SK-N-SH (cell line): ENCODE measurements around the gene CTPS1. TPM values are rescaled to one million over a fixed set of nuclear protein-coding genes. Genes with fewer than 3 reads are reported as not detected.

ENCODE experiments used
- CTCF ChIA-PET: fragments of 300-600, 350-600 bp; formaldehyde crosslinking; extraction: SDS; loops from one replicate; lab custom pipeline; 2021; lab: Yijun Ruan, JAX
- POLR2A ChIA-PET: fragments of 350-600 bp; sonication (Branson Sonifier 250); formaldehyde crosslinking; extraction: SDS; loops from one replicate; lab custom pipeline; 2020; ENCODE audit warnings: antibody characterized with exemption, inconsistent platforms; lab: Yijun Ruan, JAX
- DNase-seq: peaks from one replicate; pipeline ENCODE4 v3.0.0; 2012
- H2AFZ ChIP-seq: fragments of 200-600 bp; sonication (generic); 2 replicates; pipeline ENCODE4 v1.8.1; 2016; ENCODE audit warnings: antibody characterized with exemption, mild to moderate bottlenecking, low read depth
- H3F3A ChIP-seq: fragments of 200-600 bp; sonication (generic); replicated peaks from 2 replicates; pipeline ENCODE3; 2016; ENCODE audit warnings: antibody characterized with exemption, mild to moderate bottlenecking; ENCODE audit not compliant: insufficient read depth
- H3K27ac ChIP-seq, 2 experiments: fragments of 200-500 bp in 1 of 2; fragments of 200-600 bp in 1 of 2; sonication (Bioruptor generic) in 1 of 2; sonication (generic), shearing (Covaris generic) in 1 of 2; 2 replicates each; pipeline versions ENCODE4 v1.5.1 to v1.6.1; 2014 to 2016; ENCODE audit warnings: low read depth in 2 of 2, inconsistent platforms in 1 of 2, low read length in 1 of 2, mild to moderate bottlenecking in 1 of 2, mixed read lengths in 1 of 2
- H3K27me3 ChIP-seq: fragments of 200-600 bp; sonication (generic), shearing (Covaris generic); 2 replicates; pipeline ENCODE4 v1.6.1; 2016; ENCODE audit warnings: mixed run types; ENCODE audit not compliant: insufficient read depth
- H3K36me3 ChIP-seq, 2 experiments: fragments of 200-500 bp in 1 of 2; fragments of 200-600 bp in 1 of 2; sonication (Bioruptor generic) in 1 of 2; sonication (generic) in 1 of 2; replicated peaks in 1 of 2; 2 replicates each; pipeline versions ENCODE3 to v1.5.1; 2014 to 2016; ENCODE audit warnings: low read length in 1 of 2, mild to moderate bottlenecking in 1 of 2; ENCODE audit not compliant: insufficient read depth in 2 of 2, control insufficient read depth in 1 of 2
- H3K4me1 ChIP-seq, 2 experiments: fragments of 200-500 bp in 1 of 2; fragments of 200-600 bp in 1 of 2; sonication (Bioruptor generic) in 1 of 2; sonication (generic), shearing (Covaris generic) in 1 of 2; 2 replicates each; pipeline versions ENCODE4 v1.5.1 to v1.6.1; 2014 to 2016; ENCODE audit warnings: low read depth in 1 of 2, low read length in 1 of 2, mixed run types in 1 of 2; ENCODE audit not compliant: insufficient read depth in 2 of 2, control insufficient read depth in 1 of 2
- H3K4me2 ChIP-seq: fragments of 200-600 bp; sonication (generic), shearing (Covaris generic); 2 replicates; pipeline ENCODE4 v1.6.1; 2017; ENCODE audit warnings: mixed run types
- H3K4me3 ChIP-seq, 2 experiments: fragments of 200-500 bp in 1 of 2; fragments of 200-600 bp in 1 of 2; sonication (Bioruptor generic) in 1 of 2; sonication (generic), shearing (Covaris generic) in 1 of 2; 2 replicates each; pipeline versions ENCODE4 v1.5.1 to v1.8.1; 2014 to 2016; ENCODE audit warnings: low read depth in 2 of 2, inconsistent platforms in 1 of 2, low read length in 1 of 2, mild to moderate bottlenecking in 1 of 2, mixed read lengths in 1 of 2, moderate library complexity in 1 of 2
- H3K79me2 ChIP-seq: fragments of 200-600 bp; sonication (generic); 2 replicates; pipeline ENCODE4 v1.8.1; 2017; ENCODE audit warnings: mild to moderate bottlenecking; ENCODE audit not compliant: insufficient read depth
- H3K9ac ChIP-seq: fragments of 200-600 bp; sonication (generic); 2 replicates; pipeline ENCODE4 v1.6.1; 2017; ENCODE audit warnings: mixed run types
- H3K9me2 ChIP-seq: fragments of 200-600 bp; sonication (generic); 2 replicates; pipeline ENCODE4 v1.6.1; 2017; ENCODE audit warnings: mixed run types
- H3K9me3 ChIP-seq: fragments of 200-600 bp; sonication (generic); 2 replicates; pipeline ENCODE4 v1.6.1; 2017; ENCODE audit warnings: mixed run types, mild to moderate bottlenecking, moderate library complexity
- H4K20me1 ChIP-seq: fragments of 200-600 bp; sonication (generic); 2 replicates; pipeline ENCODE4 v1.6.1; 2017; ENCODE audit warnings: mild to moderate bottlenecking, mixed run types; ENCODE audit not compliant: insufficient read depth
- CHD2 ChIP-seq: fragments of 150-350 bp; IDR thresholded peaks from 2 replicates; pipeline ENCODE4 v1.6.1; 2018; ENCODE audit warnings: low read length; ENCODE audit not compliant: partially characterized antibody
- EZH2phosphoT487 ChIP-seq: fragments of 200-600 bp; sonication (generic); IDR thresholded peaks from 2 replicates; pipeline ENCODE4 v1.6.1; 2017; ENCODE audit warnings: low read depth, mixed run types, mild to moderate bottlenecking, antibody characterized with exemption, moderate library complexity, borderline replicate concordance
- FOXJ3 ChIP-seq: sonication (generic); formaldehyde crosslinking; IDR thresholded peaks from 2 replicates; pipeline ENCODE4 v1.5.1; 2020; ENCODE audit warnings: mild to moderate bottlenecking, missing genetic modification reagents
- FOXM1 ChIP-seq: IDR thresholded peaks from 2 replicates; pipeline ENCODE4 v1.4.0; 2012; ENCODE audit warnings: low read depth, mild to moderate bottlenecking
- GABPA ChIP-seq: IDR thresholded peaks from 2 replicates; pipeline ENCODE4 v1.4.0; 2012; ENCODE audit warnings: low read depth, mild to moderate bottlenecking
- GATA2 ChIP-seq: sonication (generic); formaldehyde crosslinking; IDR thresholded peaks from 2 replicates; pipeline ENCODE4 v1.5.0; 2020; ENCODE audit warnings: mild to moderate bottlenecking, missing genetic modification reagents
- JUND ChIP-seq: IDR thresholded peaks from 2 replicates; pipeline ENCODE4 v1.4.0; 2012
- MXI1 ChIP-seq: IDR thresholded peaks from 2 replicates; pipeline ENCODE4 v1.6.1; 2012; ENCODE audit warnings: mild to moderate bottlenecking, low read depth, low read length, improper control_type of control experiment
- NRF1 ChIP-seq: IDR thresholded peaks from 2 replicates; pipeline ENCODE4 v1.6.1; 2012; ENCODE audit warnings: low read depth, mild to moderate bottlenecking, low read length
- RAD21 ChIP-seq: IDR thresholded peaks from 2 replicates; pipeline ENCODE4 v1.6.1; 2012; ENCODE audit warnings: mild to moderate bottlenecking, low read length
- RCOR1 ChIP-seq: fragments of 150-350 bp; IDR thresholded peaks from 2 replicates; pipeline ENCODE4 v1.6.1; 2017; ENCODE audit warnings: antibody characterized with exemption, low read length
- RXRA ChIP-seq: IDR thresholded peaks from 2 replicates; pipeline ENCODE4 v1.4.0; 2012; ENCODE audit warnings: low read depth, mild to moderate bottlenecking, borderline replicate concordance
- SIN3A ChIP-seq: IDR thresholded peaks from 2 replicates; pipeline ENCODE4 v1.6.1; 2012; ENCODE audit warnings: low read depth, mild to moderate bottlenecking, low read length, moderate library complexity, borderline replicate concordance
- SMC3 ChIP-seq: IDR thresholded peaks from 2 replicates; pipeline ENCODE4 v1.6.1; 2012; ENCODE audit warnings: low read depth, low read length, improper control_type of control experiment
- TAF1 ChIP-seq: IDR thresholded peaks from 2 replicates; pipeline ENCODE4 v1.6.1; 2012; ENCODE audit warnings: low read depth, mild to moderate bottlenecking, low read length, moderate library complexity, borderline replicate concordance
- TEAD4 ChIP-seq: IDR thresholded peaks from 2 replicates; pipeline ENCODE4 v1.4.0; 2012; ENCODE audit warnings: mild to moderate bottlenecking, borderline replicate concordance; ENCODE audit not compliant: insufficient read depth
- YY1 ChIP-seq: IDR thresholded peaks from 2 replicates; pipeline ENCODE4 v1.4.0; 2012; ENCODE audit warnings: low read depth, mild to moderate bottlenecking
- WGBS: methylation state at CpG from one replicate; pipeline ENCODE4 v1.1.6; 2017; ENCODE audit warnings: low lambda C conversion rate; 5-methylcytosine and 5-hydroxymethylcytosine counted together
- polyA plus RNA-seq, 3 experiments: library from polyadenylated mRNA; depleted of rRNA; stranded (reverse); fragments of >200 nt; gene quantifications; 2 replicates each; pipeline ENCODE4 v1.2.3, GENCODE V29; 2012
- TF ChIP-seq, protein P1 (sequence below): IDR thresholded peaks from 2 replicates; pipeline ENCODE4 v1.4.0; 2012; ENCODE audit warnings: low read depth
- TF ChIP-seq, protein P2 (sequence below): IDR thresholded peaks from 2 replicates; pipeline ENCODE4; 2012
- TF ChIP-seq, protein P3 (sequence below): fragments of 150-350 bp; IDR thresholded peaks from 2 replicates; pipeline ENCODE4 v1.6.1; 2016; ENCODE audit warnings: mild to moderate bottlenecking, low read depth, low read length
- TF ChIP-seq, protein P4 (sequence below): fragments of 200-600 bp; sonication (generic); IDR thresholded peaks from 2 replicates; pipeline ENCODE4 v1.6.1; 2017; ENCODE audit warnings: antibody characterized with exemption, mild to moderate bottlenecking, moderate library complexity
- TF ChIP-seq, protein P5 (sequence below): IDR thresholded peaks from 2 replicates; pipeline ENCODE4 v1.6.1; 2012; ENCODE audit warnings: mild to moderate bottlenecking, low read depth, low read length, moderate library complexity

The CTPS1 gene, protein sequence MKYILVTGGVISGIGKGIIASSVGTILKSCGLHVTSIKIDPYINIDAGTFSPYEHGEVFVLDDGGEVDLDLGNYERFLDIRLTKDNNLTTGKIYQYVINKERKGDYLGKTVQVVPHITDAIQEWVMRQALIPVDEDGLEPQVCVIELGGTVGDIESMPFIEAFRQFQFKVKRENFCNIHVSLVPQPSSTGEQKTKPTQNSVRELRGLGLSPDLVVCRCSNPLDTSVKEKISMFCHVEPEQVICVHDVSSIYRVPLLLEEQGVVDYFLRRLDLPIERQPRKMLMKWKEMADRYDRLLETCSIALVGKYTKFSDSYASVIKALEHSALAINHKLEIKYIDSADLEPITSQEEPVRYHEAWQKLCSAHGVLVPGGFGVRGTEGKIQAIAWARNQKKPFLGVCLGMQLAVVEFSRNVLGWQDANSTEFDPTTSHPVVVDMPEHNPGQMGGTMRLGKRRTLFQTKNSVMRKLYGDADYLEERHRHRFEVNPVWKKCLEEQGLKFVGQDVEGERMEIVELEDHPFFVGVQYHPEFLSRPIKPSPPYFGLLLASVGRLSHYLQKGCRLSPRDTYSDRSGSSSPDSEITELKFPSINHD
- polyA plus RNA-seq (2012; rRNA removed): 34.4 and 34.5 TPM in 2 replicates
- polyA plus RNA-seq (2012; cell fraction: cytosol; rRNA removed): 39.7 and 42.6 TPM in 2 replicates
- polyA plus RNA-seq (2012; cell fraction: nucleus; rRNA removed): 50.4 and 68.0 TPM in 2 replicates

DNA sequence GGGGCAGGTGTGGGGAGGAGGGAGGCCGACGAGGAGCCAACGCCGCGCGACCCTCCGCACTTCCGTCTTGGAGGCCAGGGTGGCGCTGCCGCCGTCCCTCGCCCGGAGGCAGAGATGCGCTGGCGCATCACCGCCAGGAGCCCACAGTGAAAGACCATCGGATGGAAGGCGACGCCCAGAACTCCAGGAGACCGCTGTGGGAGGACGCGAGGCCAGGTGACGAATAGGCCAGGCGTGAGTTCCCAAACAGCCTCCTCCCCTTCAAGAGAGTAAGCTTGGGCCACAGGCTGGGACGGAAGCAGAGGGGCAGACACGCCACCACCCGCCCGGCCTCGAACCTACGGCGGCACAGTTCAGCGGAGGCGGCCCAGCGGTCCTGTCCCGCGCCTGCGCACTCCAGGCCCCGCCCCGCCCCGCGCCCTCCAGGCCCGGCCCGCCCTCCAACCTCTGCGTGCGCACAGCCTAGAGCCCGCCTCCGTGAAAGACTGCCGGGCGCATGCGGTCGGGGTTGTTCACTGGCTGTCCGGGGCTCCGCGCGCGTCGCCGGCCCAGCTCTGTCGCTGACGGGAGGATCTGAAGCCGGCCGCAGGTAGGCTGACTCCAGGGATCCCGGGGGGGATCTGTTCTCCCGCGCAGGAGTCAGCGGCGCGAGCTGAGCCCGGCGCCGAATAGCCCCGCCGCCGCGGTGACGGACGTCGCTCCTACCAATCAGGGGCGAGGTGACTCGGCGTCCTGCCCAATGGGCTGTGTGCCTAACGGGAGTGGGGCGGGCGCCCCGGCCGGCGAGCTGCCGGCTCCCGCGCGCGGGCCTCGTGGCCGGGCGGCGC, at the start of gene CTPS1:
Gene CTPS1 (plus strand): TSS at position 456 of the 827 bp plus-strand sequence. CDS start 3,595 bp downstream, outside the sequence.
- H3K9me3 ChIP-seq: no peaks in the 10 kb centered on the region
- 2% methylated on average over 40 of the region's 96 CpGs for WGBS
- H4K20me1 ChIP-seq: peaks cover 34% of the 10 kb centered on the region
- H3K9me2 ChIP-seq: no peaks in the 10 kb centered on the region
- peak; percentile 99 for DNase-seq
- H3K4me2 ChIP-seq: peak within 1 kb of the TSS; percentile 94
- H3K79me2 ChIP-seq: peaks cover 45% of the 10 kb centered on the region
- ChIA-PET POLR2A (interaction anchor here (0.9 to 2.3 kb wide), 6 partner anchors 15 to 288 kb away, joined by 3 to 14 read pairs (median 3); partner anchors contain the start of genes CITED4 and NFYC), CTCF (interaction anchor here (1.2 to 3.4 kb wide), 3 partner anchors 25 to 31 kb away, joined by 3 to 16 read pairs (median 4); no protein-coding TSS in a partner anchor)
- peaks cover 9 to 10% of the 10 kb centered on the region in 2 experiments for H3K36me3 ChIP-seq
- H3K27me3 ChIP-seq: no peaks in the 10 kb centered on the region
- H3K4me1 ChIP-seq: peaks cover 23 to 33% of the 10 kb centered on the region in 2 experiments
- H3K27ac ChIP-seq: peak within 1 kb of the TSS; percentile 87 to 94
- peak within 1 kb of the TSS; percentile 73 to 74 for H3K4me3 ChIP-seq
- peak within 1 kb of the TSS; percentile 87 for H3K9ac ChIP-seq
- peak within 1 kb of the TSS; percentile 85 for H2AFZ ChIP-seq
- peaks cover 45% of the 10 kb centered on the region for H3F3A ChIP-seq
- no peak for TF ChIP-seq RXRA
- TF ChIP-seq SMC3: no peak
- no peak for TF ChIP-seq GABPA
- TF ChIP-seq CHD2: peak; percentile 65
- TF ChIP-seq EZH2phosphoT487: no peak
- TF ChIP-seq, protein P1, sequence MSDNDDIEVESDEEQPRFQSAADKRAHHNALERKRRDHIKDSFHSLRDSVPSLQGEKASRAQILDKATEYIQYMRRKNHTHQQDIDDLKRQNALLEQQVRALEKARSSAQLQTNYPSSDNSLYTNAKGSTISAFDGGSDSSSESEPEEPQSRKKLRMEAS: peak; percentile 71
- peak; percentile 59; the same call in 1 of the 2 replicates for TF ChIP-seq TAF1
- TF ChIP-seq, protein P2, sequence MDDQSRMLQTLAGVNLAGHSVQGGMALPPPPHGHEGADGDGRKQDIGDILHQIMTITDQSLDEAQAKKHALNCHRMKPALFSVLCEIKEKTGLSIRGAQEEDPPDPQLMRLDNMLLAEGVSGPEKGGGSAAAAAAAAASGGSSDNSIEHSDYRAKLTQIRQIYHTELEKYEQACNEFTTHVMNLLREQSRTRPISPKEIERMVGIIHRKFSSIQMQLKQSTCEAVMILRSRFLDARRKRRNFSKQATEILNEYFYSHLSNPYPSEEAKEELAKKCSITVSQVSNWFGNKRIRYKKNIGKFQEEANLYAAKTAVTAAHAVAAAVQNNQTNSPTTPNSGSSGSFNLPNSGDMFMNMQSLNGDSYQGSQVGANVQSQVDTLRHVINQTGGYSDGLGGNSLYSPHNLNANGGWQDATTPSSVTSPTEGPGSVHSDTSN: peak; percentile 99
- no peak for TF ChIP-seq FOXM1
- TF ChIP-seq GATA2 (CRISPR knock-in tag): no peak
- TF ChIP-seq, protein P3, sequence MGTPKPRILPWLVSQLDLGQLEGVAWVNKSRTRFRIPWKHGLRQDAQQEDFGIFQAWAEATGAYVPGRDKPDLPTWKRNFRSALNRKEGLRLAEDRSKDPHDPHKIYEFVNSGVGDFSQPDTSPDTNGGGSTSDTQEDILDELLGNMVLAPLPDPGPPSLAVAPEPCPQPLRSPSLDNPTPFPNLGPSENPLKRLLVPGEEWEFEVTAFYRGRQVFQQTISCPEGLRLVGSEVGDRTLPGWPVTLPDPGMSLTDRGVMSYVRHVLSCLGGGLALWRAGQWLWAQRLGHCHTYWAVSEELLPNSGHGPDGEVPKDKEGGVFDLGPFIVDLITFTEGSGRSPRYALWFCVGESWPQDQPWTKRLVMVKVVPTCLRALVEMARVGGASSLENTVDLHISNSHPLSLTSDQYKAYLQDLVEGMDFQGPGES: peak; percentile 59
- TF ChIP-seq RCOR1: no peak
- TF ChIP-seq NRF1: peak; percentile 75
- TF ChIP-seq, protein P4, sequence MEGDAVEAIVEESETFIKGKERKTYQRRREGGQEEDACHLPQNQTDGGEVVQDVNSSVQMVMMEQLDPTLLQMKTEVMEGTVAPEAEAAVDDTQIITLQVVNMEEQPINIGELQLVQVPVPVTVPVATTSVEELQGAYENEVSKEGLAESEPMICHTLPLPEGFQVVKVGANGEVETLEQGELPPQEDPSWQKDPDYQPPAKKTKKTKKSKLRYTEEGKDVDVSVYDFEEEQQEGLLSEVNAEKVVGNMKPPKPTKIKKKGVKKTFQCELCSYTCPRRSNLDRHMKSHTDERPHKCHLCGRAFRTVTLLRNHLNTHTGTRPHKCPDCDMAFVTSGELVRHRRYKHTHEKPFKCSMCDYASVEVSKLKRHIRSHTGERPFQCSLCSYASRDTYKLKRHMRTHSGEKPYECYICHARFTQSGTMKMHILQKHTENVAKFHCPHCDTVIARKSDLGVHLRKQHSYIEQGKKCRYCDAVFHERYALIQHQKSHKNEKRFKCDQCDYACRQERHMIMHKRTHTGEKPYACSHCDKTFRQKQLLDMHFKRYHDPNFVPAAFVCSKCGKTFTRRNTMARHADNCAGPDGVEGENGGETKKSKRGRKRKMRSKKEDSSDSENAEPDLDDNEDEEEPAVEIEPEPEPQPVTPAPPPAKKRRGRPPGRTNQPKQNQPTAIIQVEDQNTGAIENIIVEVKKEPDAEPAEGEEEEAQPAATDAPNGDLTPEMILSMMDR: peak; percentile 44
- no peak for TF ChIP-seq YY1
- peak; percentile 80 for TF ChIP-seq MXI1
- TF ChIP-seq RAD21: no peak
- peak; percentile 43; the same call in 1 of the 2 replicates for TF ChIP-seq FOXJ3 (CRISPR knock-in tag)
- TF ChIP-seq SIN3A: no peak
- TF ChIP-seq, protein P5, sequence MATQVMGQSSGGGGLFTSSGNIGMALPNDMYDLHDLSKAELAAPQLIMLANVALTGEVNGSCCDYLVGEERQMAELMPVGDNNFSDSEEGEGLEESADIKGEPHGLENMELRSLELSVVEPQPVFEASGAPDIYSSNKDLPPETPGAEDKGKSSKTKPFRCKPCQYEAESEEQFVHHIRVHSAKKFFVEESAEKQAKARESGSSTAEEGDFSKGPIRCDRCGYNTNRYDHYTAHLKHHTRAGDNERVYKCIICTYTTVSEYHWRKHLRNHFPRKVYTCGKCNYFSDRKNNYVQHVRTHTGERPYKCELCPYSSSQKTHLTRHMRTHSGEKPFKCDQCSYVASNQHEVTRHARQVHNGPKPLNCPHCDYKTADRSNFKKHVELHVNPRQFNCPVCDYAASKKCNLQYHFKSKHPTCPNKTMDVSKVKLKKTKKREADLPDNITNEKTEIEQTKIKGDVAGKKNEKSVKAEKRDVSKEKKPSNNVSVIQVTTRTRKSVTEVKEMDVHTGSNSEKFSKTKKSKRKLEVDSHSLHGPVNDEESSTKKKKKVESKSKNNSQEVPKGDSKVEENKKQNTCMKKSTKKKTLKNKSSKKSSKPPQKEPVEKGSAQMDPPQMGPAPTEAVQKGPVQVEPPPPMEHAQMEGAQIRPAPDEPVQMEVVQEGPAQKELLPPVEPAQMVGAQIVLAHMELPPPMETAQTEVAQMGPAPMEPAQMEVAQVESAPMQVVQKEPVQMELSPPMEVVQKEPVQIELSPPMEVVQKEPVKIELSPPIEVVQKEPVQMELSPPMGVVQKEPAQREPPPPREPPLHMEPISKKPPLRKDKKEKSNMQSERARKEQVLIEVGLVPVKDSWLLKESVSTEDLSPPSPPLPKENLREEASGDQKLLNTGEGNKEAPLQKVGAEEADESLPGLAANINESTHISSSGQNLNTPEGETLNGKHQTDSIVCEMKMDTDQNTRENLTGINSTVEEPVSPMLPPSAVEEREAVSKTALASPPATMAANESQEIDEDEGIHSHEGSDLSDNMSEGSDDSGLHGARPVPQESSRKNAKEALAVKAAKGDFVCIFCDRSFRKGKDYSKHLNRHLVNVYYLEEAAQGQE: no peak
- no peak for TF ChIP-seq JUND
- no peak for TF ChIP-seq TEAD4
